Stimulated activated CD8-positive, alpha-beta memory T cell treated with anti-CD3 and anti-CD28 coated beads, Interleukin-15, amount 100 ng/mL, for 1 hour (primary cell): Measurements from ENCODE around the gene PCDH10.

Source experiments
- DNase-seq: peaks from one replicate; pipeline ENCODE4 v3.0.0-alpha.2; 2020; ENCODE audit warnings: low read depth

The PCDH10 gene

GRCh38 chr4:133148690-133149363, at the start of gene PCDH10:
Gene PCDH10 (plus strand): TSS chr4:133149294. CDS start chr4:133150141, 847 bp downstream.
- DNase-seq, result no peak

- DNase-seq, result no peak
These were observed 47.1 kb upstream of the PCDH10 start for GRCh38 chr4:133102043-133102442.

- no peak for DNase-seq
These were observed 46.3 kb upstream of the PCDH10 start for GRCh38 chr4:133102612-133103409.

- DNase-seq, result no peak
These were observed 36.5 kb upstream of the PCDH10 start for GRCh38 chr4:133112641-133113040.

GRCh38 chr4:133124746-133125145, 24.3 kb upstream of the PCDH10 start:
- no peak for DNase-seq

- DNase-seq, result no peak
These were observed 21.6 kb upstream of the PCDH10 start for GRCh38 chr4:133127500-133127899.

- no peak for DNase-seq
These were observed 19.9 kb upstream of the PCDH10 start for GRCh38 chr4:133129237-133129636.

- DNase-seq, result no peak
These were observed 18.9 kb upstream of the PCDH10 start for GRCh38 chr4:133130171-133130570.

GRCh38 chr4:133131829-133132460, 17.1 kb upstream of the PCDH10 start:
- DNase-seq, result no peak

GRCh38 chr4:133136833-133137232, 12.3 kb upstream of the PCDH10 start:
- DNase-seq, result no peak

- no peak for DNase-seq
These were observed 11.5 kb upstream of the PCDH10 start for GRCh38 chr4:133137571-133137970.

- no peak for DNase-seq
These were observed 5.2 kb upstream of the PCDH10 start for GRCh38 chr4:133143775-133144430.

- DNase-seq, result no peak
These were observed 3.9 kb upstream of the PCDH10 start for GRCh38 chr4:133145241-133145640.

- no peak for DNase-seq
These were observed 3.1 kb upstream of the PCDH10 start for GRCh38 chr4:133145758-133146573.

- DNase-seq, result no peak
These were observed 2.4 kb upstream of the PCDH10 start for GRCh38 chr4:133146574-133147241.

GRCh38 chr4:133147286-133147821, 1.7 kb upstream of the PCDH10 start:
- DNase-seq, result no peak

- DNase-seq, result no peak
These were observed 989 bp upstream of the PCDH10 start for GRCh38 chr4:133147921-133148689.

- no peak for DNase-seq
These were observed 236 bp downstream of the PCDH10 start for GRCh38 chr4:133149364-133149695.

- no peak for DNase-seq
These were observed 908 bp downstream of the PCDH10 start for GRCh38 chr4:133149932-133150471.
